ENCODE measurements around the gene OR6C65. TPM values are rescaled to one million over a fixed set of nuclear protein-coding genes. Genes with fewer than 3 reads are reported as not detected.

OR6C65 gene
- polyA plus RNA-seq, 3 donors = not detected

- Mint-ChIP-seq H3K36me3 (no peaks in the 10 kb centered on the region), H3K9me3 (peaks cover 0 to 7% (median 2%) of the 10 kb centered on the region in 7 donors), H3K4me3 (no peak overlapping the region), H3K27me3 (ENCODE audit: low read depth in 3 of 3) (peaks cover 2 to 9% (median 3%) of the 10 kb centered on the region in 3 donors), H3K4me1 (no peaks in the 10 kb centered on the region), H3K27ac (no peak overlapping the region)
- Histone ChIP-seq H3K27ac (ENCODE audit: low read depth in 1 of 2, low read length in 2 of 2) (no peak overlapping the region), H3K79me2 (ENCODE audit: insufficient read depth, low read length) (no peaks in the 10 kb centered on the region), H3K27me3 (ENCODE audit: control insufficient read depth in 2 of 2, insufficient read depth in 2 of 2, low read length in 2 of 2) (peaks cover 0 to 2% of the 10 kb centered on the region in 2 donors), H3K4me2 (replicated peaks; ENCODE audit: extremely low read depth, low read length, poor library complexity, severe bottlenecking) (no peak overlapping the region), H3K36me3 (replicated peaks in 1 of 2; ENCODE audit: control insufficient read depth in 1 of 2, insufficient read depth in 2 of 2, low read length in 2 of 2) (no peaks in the 10 kb centered on the region), H3K4me1 (ENCODE audit: control insufficient read depth in 1 of 2, insufficient read depth in 2 of 2, low read length in 2 of 2) (no peaks in the 10 kb centered on the region), H2AFZ (ENCODE audit: insufficient read depth, low read depth, low read length, poor library complexity, severe bottlenecking) (no peak overlapping the region), H3K4me3 (replicated peaks in 1 of 3; ENCODE audit: low read depth in 2 of 3, low read length in 3 of 3) (no peak overlapping the region), H4K20me1 (ENCODE audit: insufficient read depth, low read length) (no peaks in the 10 kb centered on the region), H3K9me3 (replicated peaks in 1 of 2; ENCODE audit: control insufficient read depth in 1 of 2, insufficient read depth in 1 of 2, low read length in 2 of 2) (no peaks in the 10 kb centered on the region), H3K9ac (ENCODE audit: insufficient read depth, low read length, poor library complexity, severe bottlenecking) (no peak overlapping the region)
- no peak for TF ChIP-seq CTCF (IDR thresholded peaks at IDR 0.05)
- intact Hi-C loops (cut with micrococcal nuclease) = no loop called here
- 93% methylated on average over 23 of the region's 23 CpGs for WGBS (ENCODE audit: insufficient coverage)
- DNase-seq = no peak
These were observed 8.1 kb upstream of the OR6C65 start for GRCh38 chr12:55392032-55392795.

- Histone ChIP-seq H3K9me3 (replicated peaks in 1 of 2; ENCODE audit: control insufficient read depth in 1 of 2, insufficient read depth in 1 of 2, low read length in 2 of 2) (no peaks in the 10 kb centered on the region), H3K36me3 (replicated peaks in 1 of 2; ENCODE audit: control insufficient read depth in 1 of 2, insufficient read depth in 2 of 2, low read length in 2 of 2) (no peaks in the 10 kb centered on the region), H3K27me3 (ENCODE audit: control insufficient read depth in 2 of 2, insufficient read depth in 2 of 2, low read length in 2 of 2) (peaks cover 0 to 2% of the 10 kb centered on the region in 2 donors), H3K4me2 (replicated peaks; ENCODE audit: extremely low read depth, low read length, poor library complexity, severe bottlenecking) (no peak overlapping the region), H3K9ac (ENCODE audit: insufficient read depth, low read length, poor library complexity, severe bottlenecking) (no peak overlapping the region), H2AFZ (ENCODE audit: insufficient read depth, low read depth, low read length, poor library complexity, severe bottlenecking) (no peak overlapping the region), H3K79me2 (ENCODE audit: insufficient read depth, low read length) (no peaks in the 10 kb centered on the region), H3K4me3 (replicated peaks in 1 of 3; ENCODE audit: low read depth in 2 of 3, low read length in 3 of 3) (no peak overlapping the region), H3K27ac (ENCODE audit: low read depth in 1 of 2, low read length in 2 of 2) (no peak overlapping the region), H3K4me1 (ENCODE audit: control insufficient read depth in 1 of 2, insufficient read depth in 2 of 2, low read length in 2 of 2) (no peaks in the 10 kb centered on the region), H4K20me1 (ENCODE audit: insufficient read depth, low read length) (no peaks in the 10 kb centered on the region)
- Mint-ChIP-seq H3K36me3 (no peaks in the 10 kb centered on the region), H3K9me3 (peaks cover 0 to 7% (median 1%) of the 10 kb centered on the region in 7 donors), H3K27me3 (ENCODE audit: low read depth in 3 of 3) (peaks cover 2 to 8% (median 2%) of the 10 kb centered on the region in 3 donors), H3K4me3 (no peak overlapping the region), H3K4me1 (no peaks in the 10 kb centered on the region), H3K27ac (no peak overlapping the region)
- TF ChIP-seq CTCF (IDR thresholded peaks at IDR 0.05) = no peak
- intact Hi-C loops (cut with micrococcal nuclease) = no loop called here
- DNase-seq = no peak
- WGBS (ENCODE audit: insufficient coverage) = no CpG with 5 or more reads among the region's 1 CpG
These were observed 4.0 kb upstream of the OR6C65 start for GRCh38 chr12:55396326-55396725.

Data from CD14-positive monocyte (primary cell).